ENCODE data around the gene B3GAT2. TPM values are rescaled to one million over a fixed set of nuclear protein-coding genes. Genes with fewer than 3 reads are reported as not detected.

The B3GAT2 gene
- total and polyA plus RNA-seq, 2 of the 13 experiments (the other 11 are each of a cell fraction or from before 2014, with no cell fraction given): 0.01 to 0.02 TPM

GRCh38 chr6:70874181-70874913 is 82.5 kb downstream of the B3GAT2 start:
- Histone ChIP-seq H3K36me3 (replicated peaks in 1 of 2; ENCODE audit: control insufficient read depth in 1 of 2, insufficient read depth in 2 of 2, low read length in 2 of 2) (no peaks in the 10 kb centered on the region), H2AFZ (ENCODE audit: low read length) (no peak overlapping the region), H3K27me3 (ENCODE audit: control insufficient read depth in 1 of 2, insufficient read depth in 2 of 2, low read length in 2 of 2) (no peaks in the 10 kb centered on the region; a peak in 1 of 5 replicates), H3K4me3 (replicated peaks in 1 of 3; ENCODE audit: insufficient read depth in 1 of 3, low read depth in 2 of 3, low read length in 3 of 3) (no peak overlapping the region), H3K79me2 (ENCODE audit: insufficient read depth, low read length) (no peaks in the 10 kb centered on the region), H4K20me1 (ENCODE audit: insufficient read depth, low read length) (no peaks in the 10 kb centered on the region), H3K9ac (ENCODE audit: insufficient read depth, low read depth, low read length) (no peak overlapping the region), H3K27ac (ENCODE audit: extremely low read length, insufficient read depth, low read length) (no peak overlapping the region), H3K9me3 (ENCODE audit: low read length) (peaks cover 15% of the 10 kb centered on the region; the same call in 1 of the 2 replicates), H3K4me1 (ENCODE audit: insufficient read depth, low read length) (no peaks in the 10 kb centered on the region), H3K4me2 (ENCODE audit: low read depth, low read length) (no peak overlapping the region)
- ChIA-PET POLR2A (no interaction called here), CTCF (ENCODE audit: low intra/inter-chr PET ratio, low total read pairs) (no interaction called here)
- no peak for FAIRE-seq
- intact Hi-C loops (cut with micrococcal nuclease; ENCODE audit: unreplicated experiment) (no loop called here), in situ Hi-C loops (cut with HindIII; ENCODE audit: extremely low pct_ligation_motif_present, low pct_unique_long_range_greater_than_20kb) (no loop called here)
- TF ChIP-seq, protein P1, sequence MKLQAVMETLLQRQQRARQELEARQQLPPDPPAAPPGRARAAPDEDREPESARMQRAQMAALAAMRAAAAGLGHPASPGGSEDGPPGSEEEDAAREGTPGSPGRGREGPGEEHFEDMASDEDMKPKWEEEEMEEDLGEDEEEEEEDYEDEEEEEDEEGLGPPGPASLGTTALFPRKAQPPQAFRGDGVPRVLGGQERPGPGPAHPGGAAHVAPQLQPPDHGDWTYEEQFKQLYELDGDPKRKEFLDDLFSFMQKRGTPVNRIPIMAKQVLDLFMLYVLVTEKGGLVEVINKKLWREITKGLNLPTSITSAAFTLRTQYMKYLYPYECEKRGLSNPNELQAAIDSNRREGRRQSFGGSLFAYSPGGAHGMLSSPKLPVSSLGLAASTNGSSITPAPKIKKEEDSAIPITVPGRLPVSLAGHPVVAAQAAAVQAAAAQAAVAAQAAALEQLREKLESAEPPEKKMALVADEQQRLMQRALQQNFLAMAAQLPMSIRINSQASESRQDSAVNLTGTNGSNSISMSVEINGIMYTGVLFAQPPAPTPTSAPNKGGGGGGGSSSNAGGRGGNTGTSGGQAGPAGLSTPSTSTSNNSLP (IDR thresholded peaks at IDR 0.05; ENCODE audit: low read depth, low read length): no peak
- TF ChIP-seq BCL6 (CRISPR knock-in tag; IDR thresholded peaks at IDR 0.05): peak; percentile 83
- ATAC-seq: no peak; the same call in 2 of the 3 replicates
- DNase-seq (ENCODE audit: low spot score): no peak
- WGBS (ENCODE audit: low lambda C conversion rate): 3% methylated on average over 3 of the region's 3 CpGs
- BruUV-seq (replicated peaks): no TSS peak

GRCh38 chr6:70872469-70872868 is 84.4 kb downstream of the B3GAT2 start:
- CTCF ChIA-PET (ENCODE audit: low intra/inter-chr PET ratio, low total read pairs): no interaction called here
- POLR2A ChIA-PET: no interaction called here
- Histone ChIP-seq H3K9ac (ENCODE audit: insufficient read depth, low read depth, low read length) (no peak overlapping the region), H3K4me2 (ENCODE audit: low read depth, low read length) (no peak overlapping the region), H3K9me3 (ENCODE audit: low read length) (peaks cover 15% of the 10 kb centered on the region; the same call in 1 of the 2 replicates), H3K36me3 (replicated peaks in 1 of 2; ENCODE audit: control insufficient read depth in 1 of 2, insufficient read depth in 2 of 2, low read length in 2 of 2) (no peaks in the 10 kb centered on the region), H3K79me2 (ENCODE audit: insufficient read depth, low read length) (no peaks in the 10 kb centered on the region), H3K4me3 (replicated peaks in 1 of 3; ENCODE audit: insufficient read depth in 1 of 3, low read depth in 2 of 3, low read length in 3 of 3) (no peak overlapping the region), H3K27ac (ENCODE audit: extremely low read length, insufficient read depth, low read length) (no peak overlapping the region), H3K4me1 (ENCODE audit: insufficient read depth, low read length) (no peaks in the 10 kb centered on the region), H2AFZ (ENCODE audit: low read length) (no peak overlapping the region), H3K27me3 (ENCODE audit: control insufficient read depth in 1 of 2, insufficient read depth in 2 of 2, low read length in 2 of 2) (no peaks in the 10 kb centered on the region), H4K20me1 (ENCODE audit: insufficient read depth, low read length) (no peaks in the 10 kb centered on the region)
- intact Hi-C loops (cut with micrococcal nuclease; ENCODE audit: unreplicated experiment) (no loop called here), in situ Hi-C loops (cut with HindIII; ENCODE audit: extremely low pct_ligation_motif_present, low pct_unique_long_range_greater_than_20kb) (no loop called here)
- 70% methylated on average over 2 of the region's 2 CpGs for WGBS (ENCODE audit: low lambda C conversion rate)
- ATAC-seq (no peak), FAIRE-seq (no peak), DNase-seq (ENCODE audit: low spot score) (no peak)
- no TSS peak for BruUV-seq (replicated peaks)
- TF ChIP-seq HMG20A (CRISPR knock-in tag; IDR thresholded peaks at IDR 0.05; ENCODE audit: borderline replicate concordance): no peak
- TF ChIP-seq ZBTB40 (IDR thresholded peaks at IDR 0.05): no peak
- no peak for TF ChIP-seq ZBTB40 (CRISPR knock-in tag; IDR thresholded peaks at IDR 0.05)
- TF ChIP-seq ZNF235 (CRISPR knock-in tag; IDR thresholded peaks at IDR 0.05; ENCODE audit: borderline replicate concordance): no peak
- no peak for TF ChIP-seq ZBTB42 (CRISPR knock-in tag; IDR thresholded peaks at IDR 0.05)
- TF ChIP-seq ARNT (IDR thresholded peaks at IDR 0.05): no peak

Measured in HepG2 (cell line).